CD4-positive, alpha-beta T cell (primary cell): ENCODE measurements around the gene ISCA2. TPM values are rescaled to one million over a fixed set of nuclear protein-coding genes. Genes with fewer than 3 reads are reported as not detected.

Experiments used
- ATAC-seq: fragments of 200-7000 bp; cut with Tn5 transposase; one replicate; pipeline ENCODE4 v1.10.0; 2022; ENCODE audit warnings: mild to moderate bottlenecking; ENCODE audit not compliant: poor library complexity
- CTCF ChIA-PET: fragments of 350-600 bp; sonication (Branson Sonifier 250); formaldehyde crosslinking; loops from one replicate; lab custom pipeline; 2021; ENCODE audit warnings: antibody characterized with exemption, inconsistent platforms; lab: Charles Lee
- POLR2A ChIA-PET: fragments of 350-600 bp; sonication (Branson Sonifier 250); formaldehyde crosslinking; loops from one replicate; lab custom pipeline; 2021; ENCODE audit warnings: antibody characterized with exemption, inconsistent platforms; lab: Charles Lee
- DNase-seq, 14 experiments: peaks; one replicate each; pipeline ENCODE4 v3.0.0-alpha.2; 2013 to 2020; ENCODE audit warnings: mixed read lengths in 2 of 14
- H3K27ac ChIP-seq, 2 donors: one replicate each; pipeline versions ENCODE4 v1.5.1 to v1.7.0; 2013; ENCODE audit warnings: low read length in 2 of 2, low read depth in 1 of 2, mild to moderate bottlenecking in 1 of 2
- H3K27me3 ChIP-seq, 2 experiments: 1 replicate in 1 of 2; 2 replicates in 1 of 2; pipeline versions ENCODE4 v1.6.1 to v1.7.0; 2013; ENCODE audit warnings: low read length in 2 of 2, control low read depth in 1 of 2, mild to moderate bottlenecking in 1 of 2, moderate library complexity in 1 of 2; ENCODE audit not compliant: insufficient read depth in 2 of 2, control insufficient read depth in 1 of 2
- H3K36me3 ChIP-seq: one replicate; pipeline ENCODE4 v1.6.1; 2013; ENCODE audit warnings: low read length, control low read depth; ENCODE audit not compliant: insufficient read depth
- H3K4me1 ChIP-seq: one replicate; pipeline ENCODE4 v1.6.1; 2013; ENCODE audit warnings: low read length, control low read depth; ENCODE audit not compliant: insufficient read depth
- H3K4me3 ChIP-seq: one replicate; pipeline ENCODE4 v1.5.1; 2013; ENCODE audit warnings: mild to moderate bottlenecking, low read length, moderate library complexity
- H3K9me3 ChIP-seq, 2 experiments: 1 replicate in 1 of 2; 2 replicates in 1 of 2; pipeline versions ENCODE4 v1.6.1 to v1.7.0; 2013; ENCODE audit warnings: low read length in 2 of 2, mild to moderate bottlenecking in 2 of 2, control low read depth in 1 of 2, moderate library complexity in 1 of 2; ENCODE audit not compliant: control insufficient read depth in 1 of 2, insufficient read depth in 1 of 2
- H3K27ac Mint-ChIP-seq: one replicate; pipeline ENCODE4 v1.8.0; 2020; ENCODE audit warnings: mixed read lengths
- H3K27me3 Mint-ChIP-seq: one replicate; pipeline ENCODE4 v1.8.0; 2021; ENCODE audit warnings: mixed read lengths
- H3K36me3 Mint-ChIP-seq: one replicate; pipeline ENCODE4 v1.8.0; 2021; ENCODE audit warnings: low read depth, mixed read lengths
- H3K4me1 Mint-ChIP-seq: one replicate; pipeline ENCODE4 v1.8.0; 2021; ENCODE audit warnings: low read depth, mixed read lengths
- H3K4me3 Mint-ChIP-seq: one replicate; pipeline ENCODE4 v1.8.0; 2020; ENCODE audit warnings: mild to moderate bottlenecking, mixed read lengths
- H3K9me3 Mint-ChIP-seq: one replicate; pipeline ENCODE4 v1.8.0; 2020; ENCODE audit warnings: mixed read lengths
- intact Hi-C, 2 experiments: fragments of 100-400 bp; cut with DNase I in 1 of 2; cut with micrococcal nuclease in 1 of 2; formaldehyde crosslinking; loops; one replicate each; pipeline versions ENCODE4 v1.15.1 to v1.9.0; 2023 to 2025; cut with DNase I, micrococcal nuclease
- total RNA-seq, 174 experiments: library from RNA in 2 of 174; stranded (reverse) in 2 of 174; gene quantifications; one replicate each; pipeline ENCODE4 v1.2.3 and lab custom pipeline; 2021 to 2026
- TF ChIP-seq, protein P1 (sequence below): fragments of 200-600 bp; IDR thresholded peaks from one replicate; pipeline ENCODE4 v1.8.0; 2022; ENCODE audit warnings: antibody characterized with exemption, mild to moderate bottlenecking

ISCA2 gene
- total RNA-seq, 2 experiments from 2014 or later, result 22.5 to 23.7 TPM

- TF ChIP-seq, protein P1, sequence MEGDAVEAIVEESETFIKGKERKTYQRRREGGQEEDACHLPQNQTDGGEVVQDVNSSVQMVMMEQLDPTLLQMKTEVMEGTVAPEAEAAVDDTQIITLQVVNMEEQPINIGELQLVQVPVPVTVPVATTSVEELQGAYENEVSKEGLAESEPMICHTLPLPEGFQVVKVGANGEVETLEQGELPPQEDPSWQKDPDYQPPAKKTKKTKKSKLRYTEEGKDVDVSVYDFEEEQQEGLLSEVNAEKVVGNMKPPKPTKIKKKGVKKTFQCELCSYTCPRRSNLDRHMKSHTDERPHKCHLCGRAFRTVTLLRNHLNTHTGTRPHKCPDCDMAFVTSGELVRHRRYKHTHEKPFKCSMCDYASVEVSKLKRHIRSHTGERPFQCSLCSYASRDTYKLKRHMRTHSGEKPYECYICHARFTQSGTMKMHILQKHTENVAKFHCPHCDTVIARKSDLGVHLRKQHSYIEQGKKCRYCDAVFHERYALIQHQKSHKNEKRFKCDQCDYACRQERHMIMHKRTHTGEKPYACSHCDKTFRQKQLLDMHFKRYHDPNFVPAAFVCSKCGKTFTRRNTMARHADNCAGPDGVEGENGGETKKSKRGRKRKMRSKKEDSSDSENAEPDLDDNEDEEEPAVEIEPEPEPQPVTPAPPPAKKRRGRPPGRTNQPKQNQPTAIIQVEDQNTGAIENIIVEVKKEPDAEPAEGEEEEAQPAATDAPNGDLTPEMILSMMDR, result no peak
- H3K4me1 Mint-ChIP-seq, result no peaks in the 10 kb centered on the region
- intact Hi-C loops, result no loop called here
- Histone ChIP-seq H3K9me3 (no peaks in the 10 kb centered on the region), H3K27me3 (no peaks in the 10 kb centered on the region), H3K4me1 (no peaks in the 10 kb centered on the region), H3K4me3 (no peak overlapping the region), H3K27ac (no peak overlapping the region), H3K36me3 (no peaks in the 10 kb centered on the region)
- ATAC-seq (no peak), DNase-seq (no peak)
- H3K9me3 Mint-ChIP-seq, result no peaks in the 10 kb centered on the region
- no peak overlapping the region for H3K4me3 Mint-ChIP-seq
- ChIA-PET CTCF (no interaction called here), POLR2A (no interaction called here)
- H3K27me3 Mint-ChIP-seq, result no peaks in the 10 kb centered on the region
- no peaks in the 10 kb centered on the region for H3K36me3 Mint-ChIP-seq
- no peak overlapping the region for H3K27ac Mint-ChIP-seq
Measured at GRCh38 chr14:74546416-74546815, 52.9 kb downstream of the ISCA2 start.

Other genes with a start within 250 kb of the ISCA2 start
- gene ABCD4, start 190.8 kb upstream of the ISCA2 start, total RNA-seq, result 10 to 100 TPM; 59.6 to 63.0 TPM
- gene VRTN, start 145.3 kb upstream of the ISCA2 start, total RNA-seq, result not detected
- gene SYNDIG1L, start 67.6 kb upstream of the ISCA2 start, total RNA-seq, result not detected
- 10 to 100 TPM; 32.5 to 36.8 TPM for gene NPC2, start 460 bp upstream of the ISCA2 start, total RNA-seq
- under 1 TPM; 0.45 to 0.47 TPM for gene LTBP2, start 118.5 kb downstream of the ISCA2 start, total RNA-seq
- gene AREL1, start 219.3 kb downstream of the ISCA2 start, total RNA-seq, result 10 to 100 TPM; 30.6 to 35.9 TPM
- 10 to 100 TPM; 31.9 to 32.9 TPM for gene FCF1, start 219.4 kb downstream of the ISCA2 start, total RNA-seq